Pancreas (tissue), 10 donors: Measurements from ENCODE around the gene ITIH2. TPM values are rescaled to one million over a fixed set of nuclear protein-coding genes. Genes with fewer than 3 reads are reported as not detected.

Source experiments
- ATAC-seq, 4 donors: fragments of 200-7000 bp; cut with Tn5 transposase; one replicate each; pipeline versions ENCODE4 v1.8.0 to v1.9.1; 2020; ENCODE audit warnings: mild to moderate bottlenecking in 4 of 4, moderate library complexity in 4 of 4
- DNase-seq, 6 donors: peaks; one replicate each; pipeline ENCODE4 v3.0.0-alpha.2; 2020
- FAIRE-seq: peaks from 2 replicates; lab custom pipeline; 2012; peaks lifted over from hg19 to GRCh38; lab: Jason Lieb, UNC
- H3K27ac ChIP-seq, 4 donors: fragments of 200-600 bp; sonication (generic); 1 replicate in 3 of 4; 2 replicates in 1 of 4; pipeline versions ENCODE4 v1.5.0 to v1.8.0; 2020
- H3K27me3 ChIP-seq, 4 donors: fragments of 200-600 bp; one replicate each; pipeline ENCODE4 v1.8.0; 2021
- H3K36me3 ChIP-seq, 3 donors: fragments of 200-600 bp; sonication (generic) in 1 of 3; one replicate each; pipeline versions ENCODE4 v1.5.0 to v1.8.0; 2020 to 2021
- H3K4me1 ChIP-seq, 3 donors: fragments of 200-600 bp; one replicate each; pipeline ENCODE4 v1.8.0; 2021
- H3K4me3 ChIP-seq, 4 donors: fragments of 200-600 bp; sonication (generic) in 2 of 4; one replicate each; pipeline versions ENCODE4 v1.5.0 to v1.8.0; 2020 to 2021
- H3K9me3 ChIP-seq, 4 donors: fragments of 200-600 bp; one replicate each; pipeline ENCODE4 v1.8.0; 2021
- WGBS, 2 donors: extraction: QIAGEN DNeasy Blood & Tissue Kit; methylation state at CpG; one replicate each; pipeline ENCODE4 v1.1.7; 2013; 5-methylcytosine and 5-hydroxymethylcytosine counted together
- intact Hi-C, 3 donors: fragments of 100-400 bp; cut with DNase I; formaldehyde crosslinking; loops; one replicate each; pipeline versions ENCODE4 v1.11.1 to v1.14.2; 2022
- polyA plus RNA-seq, 2 donors: library from polyadenylated mRNA; stranded (reverse); fragments of 200-250 nt; gene quantifications; one replicate each; pipeline ENCODE4 v1.2.3, GENCODE V29; 2013
- total RNA-seq, 6 donors: library from RNA; stranded (reverse); fragmentation: NEBNext Ultra II Directional in 4 of 6; extraction: Animal tissue kit (Norgen Biotek cat#: 25700) in 4 of 6; gene quantifications; one replicate each; pipeline versions ENCODE4 v1.2.1 to v1.2.4, GENCODE V29; 2021 to 2023
- TF ChIP-seq, protein P1 (sequence below), 4 donors: fragments of 200-600 bp; sonication (generic) in 3 of 4; IDR thresholded peaks; one replicate each; pipeline versions ENCODE4 v1.5.0 to v1.8.0; 2021; ENCODE audit warnings: antibody characterized with exemption in 4 of 4
- donor health status: healthy with polysubstance abuse.
- donor health status: DM: no; HTN: no; CAD: no; lungs with moderate emphysema.
- donor health status: DM: no; HTN: no; CAD: no.
- donor health status: control.
- donor health status: control.
- donor health status: Bipolar disorder and iron deficiency.
- donor health status: DM: yes; HTN: yes; CAD: no.
- donor health status: DM: no; HTN: no; CAD: no.
- donor health status: DM: no; HTN: no; CAD: no.
- donor health status: DM: yes; HTN: yes; CAD: no.

Gene ITIH2
- total and polyA plus RNA-seq, 8 donors = 0.14 to 1.8 (median 0.98) TPM; not detected in 3

DNA sequence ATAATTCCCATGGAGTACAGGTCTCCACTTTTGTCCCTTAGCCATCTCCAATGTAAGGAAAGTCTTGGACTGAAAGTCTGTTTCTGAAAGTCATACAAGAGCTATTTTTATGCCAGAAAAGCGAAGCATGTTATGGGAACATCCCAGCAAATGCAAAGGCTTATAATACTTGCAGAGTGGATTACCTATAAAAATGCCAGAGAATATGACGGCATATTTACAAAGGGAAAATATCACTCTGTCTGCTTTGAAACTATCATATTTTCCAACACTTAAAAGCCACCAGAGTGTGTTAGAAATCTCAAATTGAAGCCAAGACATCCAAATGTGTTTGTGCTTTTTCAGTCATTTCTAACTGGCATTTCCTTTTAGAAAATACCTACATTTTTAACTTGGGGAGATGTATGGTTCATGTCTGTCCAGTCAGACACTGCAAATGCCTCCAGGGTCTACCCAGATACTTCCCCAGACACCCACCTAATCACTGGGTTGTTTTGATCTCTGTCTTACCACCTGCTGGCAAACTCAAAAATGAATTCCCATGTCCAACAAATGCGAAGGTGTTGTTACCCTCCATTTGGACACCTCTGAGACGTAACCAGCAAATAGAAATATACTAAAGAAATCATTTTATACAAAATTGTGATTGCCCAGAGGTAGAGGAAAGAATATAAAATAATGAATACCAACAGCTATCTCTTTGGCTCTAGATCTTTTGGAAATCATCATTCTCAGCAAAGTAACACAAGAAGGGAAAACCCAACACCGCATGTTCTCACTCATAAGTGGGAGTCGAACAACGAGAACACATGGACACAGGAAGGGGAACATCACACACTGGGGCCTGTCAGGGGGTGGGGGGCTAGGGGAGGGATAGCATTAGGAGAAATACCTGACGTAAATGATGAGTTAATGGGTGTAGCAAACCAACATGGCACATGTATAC lies 1.2 kb downstream of the ITIH2 start:
- H3K36me3 ChIP-seq = no peaks in the 10 kb centered on the region
- WGBS, 2 donors = 77 to 90% methylated on average over 8 of the region's 8 CpGs
- ATAC-seq (no peak), DNase-seq (no peak), FAIRE-seq (no peak)
- no peaks in the 10 kb centered on the region for H3K27me3 ChIP-seq
- H3K4me1 ChIP-seq = peaks cover 0 to 9% (median 0%) of the 10 kb centered on the region in 3 donors
- H3K9me3 ChIP-seq = no peaks in the 10 kb centered on the region
- intact Hi-C loops = no loop called here
- TF ChIP-seq, protein P1, sequence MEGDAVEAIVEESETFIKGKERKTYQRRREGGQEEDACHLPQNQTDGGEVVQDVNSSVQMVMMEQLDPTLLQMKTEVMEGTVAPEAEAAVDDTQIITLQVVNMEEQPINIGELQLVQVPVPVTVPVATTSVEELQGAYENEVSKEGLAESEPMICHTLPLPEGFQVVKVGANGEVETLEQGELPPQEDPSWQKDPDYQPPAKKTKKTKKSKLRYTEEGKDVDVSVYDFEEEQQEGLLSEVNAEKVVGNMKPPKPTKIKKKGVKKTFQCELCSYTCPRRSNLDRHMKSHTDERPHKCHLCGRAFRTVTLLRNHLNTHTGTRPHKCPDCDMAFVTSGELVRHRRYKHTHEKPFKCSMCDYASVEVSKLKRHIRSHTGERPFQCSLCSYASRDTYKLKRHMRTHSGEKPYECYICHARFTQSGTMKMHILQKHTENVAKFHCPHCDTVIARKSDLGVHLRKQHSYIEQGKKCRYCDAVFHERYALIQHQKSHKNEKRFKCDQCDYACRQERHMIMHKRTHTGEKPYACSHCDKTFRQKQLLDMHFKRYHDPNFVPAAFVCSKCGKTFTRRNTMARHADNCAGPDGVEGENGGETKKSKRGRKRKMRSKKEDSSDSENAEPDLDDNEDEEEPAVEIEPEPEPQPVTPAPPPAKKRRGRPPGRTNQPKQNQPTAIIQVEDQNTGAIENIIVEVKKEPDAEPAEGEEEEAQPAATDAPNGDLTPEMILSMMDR (IDR thresholded peaks at IDR 0.05) = no peak
- H3K27ac ChIP-seq = no peak overlapping the region
- H3K4me3 ChIP-seq = no peak overlapping the region

DNA sequence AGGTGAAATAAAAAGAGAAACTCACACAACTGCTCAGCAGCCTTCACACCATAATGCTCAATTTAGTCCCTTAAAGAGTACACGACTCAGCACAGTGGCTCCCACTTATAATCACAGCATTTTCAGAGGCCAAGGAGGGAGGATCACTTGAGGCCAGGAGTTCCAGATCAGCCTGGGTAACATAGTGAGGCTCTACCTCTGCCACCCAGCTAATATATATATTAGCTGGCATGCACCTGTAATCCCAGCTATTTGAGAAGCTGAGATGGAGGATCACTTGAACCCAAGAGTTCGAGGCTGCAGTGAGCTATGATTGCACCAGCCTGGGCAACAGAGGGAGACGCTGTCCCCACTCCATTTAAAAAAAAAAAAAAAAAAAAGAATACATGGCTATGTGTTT lies 2.2 kb downstream of the ITIH2 start:
- intact Hi-C loops = no loop called here
- FAIRE-seq (no peak), DNase-seq (no peak)

DNA sequence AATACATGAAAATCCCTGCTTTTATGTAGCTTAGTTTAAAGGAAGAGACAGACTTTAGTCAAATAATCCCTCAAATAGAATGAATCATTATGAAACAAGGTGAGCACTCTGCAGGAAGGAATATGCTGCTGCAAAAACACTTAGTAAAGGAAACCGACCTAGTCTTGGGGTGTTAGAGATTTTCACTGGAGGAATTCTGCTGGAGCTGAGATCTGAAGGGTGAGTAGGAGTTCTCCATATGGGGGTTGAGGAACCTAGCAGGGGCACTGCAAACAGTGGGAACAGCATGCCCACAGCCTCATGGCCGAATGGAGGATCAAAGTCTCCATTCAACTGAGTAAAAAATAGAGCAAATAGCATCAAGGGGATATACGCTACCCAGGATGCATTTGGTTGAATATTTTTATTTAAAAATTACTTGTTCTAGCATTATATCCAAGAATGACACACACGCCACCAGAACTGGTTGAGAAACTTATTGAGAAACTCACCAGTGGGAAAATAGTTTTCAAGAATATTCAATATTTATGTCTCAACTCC lies 3.5 kb downstream of the ITIH2 start:
- H3K27ac ChIP-seq = peak overlapping the region in 1 of 4 donors; percentile 31
- intact Hi-C loops = no loop called here

More for the DNA sequence above, 2.2 kb downstream of the ITIH2 start:
- Histone ChIP-seq H3K9me3 (no peaks in the 10 kb centered on the region), H3K4me3 (no peak overlapping the region), H3K27me3 (no peaks in the 10 kb centered on the region), H3K27ac (no peak overlapping the region), H3K4me1 (peaks cover 0 to 9% (median 0%) of the 10 kb centered on the region in 3 donors), H3K36me3 (no peaks in the 10 kb centered on the region)
- WGBS, 2 donors = 69 to 74% methylated on average over 3 of the region's 3 CpGs
- TF ChIP-seq, protein P1 (IDR thresholded peaks at IDR 0.05) = no peak
- ATAC-seq = no peak

DNA sequence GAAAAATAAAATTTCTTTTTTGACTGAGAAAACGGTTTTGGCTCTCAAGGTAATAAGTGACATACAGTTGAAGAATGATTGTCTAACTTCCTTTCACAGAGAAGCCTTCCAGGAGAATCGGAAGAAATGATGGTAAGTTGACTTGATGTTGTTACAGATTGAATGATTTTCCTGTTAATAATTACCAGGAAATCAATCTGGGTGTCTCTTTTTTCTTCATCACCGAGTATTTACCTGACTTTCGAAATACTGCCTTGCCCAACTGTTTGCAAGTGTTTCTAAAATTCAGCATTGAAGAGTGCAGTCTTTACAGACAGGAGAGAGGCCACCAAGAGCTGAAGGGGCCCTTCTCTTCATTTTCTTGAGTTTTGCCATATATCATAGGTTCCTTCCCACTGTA lies 4.0 kb downstream of the ITIH2 start:
- no peaks in the 10 kb centered on the region for H3K27me3 ChIP-seq
- intact Hi-C loops = no loop called here
- FAIRE-seq (no peak), DNase-seq (no peak), ATAC-seq (peak; percentile 45 to 83 (median 62))
- H3K4me1 ChIP-seq = peaks cover 0 to 9% (median 0%) of the 10 kb centered on the region in 3 donors
- peak overlapping the region in 2 of 4 donors; percentile 14 to 32 for H3K27ac ChIP-seq
- H3K36me3 ChIP-seq = no peaks in the 10 kb centered on the region
- H3K9me3 ChIP-seq = no peaks in the 10 kb centered on the region
- no peak overlapping the region for H3K4me3 ChIP-seq
- 9 to 18% methylated on average over 4 of the region's 4 CpGs for WGBS, 2 donors
- TF ChIP-seq, protein P1 (IDR thresholded peaks at IDR 0.05) = no peak

More for the DNA sequence above, 3.5 kb downstream of the ITIH2 start:
- Histone ChIP-seq H3K4me1 (peaks cover 0 to 9% (median 0%) of the 10 kb centered on the region in 3 donors), H3K36me3 (no peaks in the 10 kb centered on the region), H3K4me3 (no peak overlapping the region), H3K9me3 (no peaks in the 10 kb centered on the region), H3K27me3 (no peaks in the 10 kb centered on the region)
- DNase-seq (no peak), FAIRE-seq (no peak), ATAC-seq (peak in 3 of 4 donors; percentile 21 to 46 (median 39))
- 37 to 49% methylated on average over 4 of the region's 4 CpGs for WGBS, 2 donors
- TF ChIP-seq, protein P1 (IDR thresholded peaks at IDR 0.05) = no peak
